ENCODE data around the gene TRPV5. TPM values are rescaled to one million over a fixed set of nuclear protein-coding genes. Genes with fewer than 3 reads are reported as not detected.

Gene TRPV5
- total and polyA plus RNA-seq, 4 donors, result 0.11 to 0.24 TPM; not detected in 2

DNA sequence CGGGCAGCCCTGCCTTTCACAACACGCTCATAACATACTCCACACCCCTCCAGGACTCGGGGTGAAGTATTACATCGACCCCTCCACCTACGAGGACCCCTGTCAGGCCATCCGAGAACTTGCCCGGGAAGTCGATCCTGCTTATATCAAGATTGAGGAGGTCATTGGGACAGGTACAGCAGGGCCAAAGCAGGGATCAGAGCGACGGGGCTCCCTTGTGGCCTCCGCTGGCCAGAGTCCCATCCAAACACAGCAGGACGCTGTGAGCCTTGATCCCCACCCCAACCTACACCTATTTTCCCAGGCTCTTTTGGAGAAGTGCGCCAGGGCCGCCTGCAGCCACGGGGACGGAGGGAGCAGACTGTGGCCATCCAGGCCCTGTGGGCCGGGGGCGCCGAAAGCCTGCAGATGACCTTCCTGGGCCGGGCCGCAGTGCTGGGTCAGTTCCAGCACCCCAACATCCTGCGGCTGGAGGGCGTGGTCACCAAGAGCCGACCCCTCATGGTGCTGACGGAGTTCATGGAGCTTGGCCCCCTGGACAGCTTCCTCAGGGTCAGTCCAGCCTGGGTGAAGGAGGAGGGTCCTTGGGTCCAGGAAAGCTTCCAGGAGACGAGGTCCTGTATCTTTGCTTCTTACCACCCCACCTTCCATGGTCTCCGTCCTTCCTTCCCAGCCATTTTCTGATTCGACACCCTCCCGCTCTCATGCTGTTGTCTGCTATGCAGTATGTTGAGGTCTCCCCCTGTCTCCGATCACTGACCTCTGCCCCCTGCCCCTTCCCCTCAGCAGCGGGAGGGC lies 65.2 kb downstream of the TRPV5 start:
- no peaks in the 10 kb centered on the region for H3K27me3 ChIP-seq (ENCODE audit: control insufficient read depth, insufficient read depth, low read length)
- peaks cover 5% of the 10 kb centered on the region for H3K4me1 ChIP-seq (ENCODE audit: control insufficient read depth, insufficient read depth, low read length)
- DNase-seq (ENCODE audit: low read depth in 4 of 6, low spot score in 6 of 6), result no peak
- H3K36me3 ChIP-seq (ENCODE audit: control insufficient read depth, insufficient read depth, low read length), result peaks cover 84% of the 10 kb centered on the region
- H3K9me3 ChIP-seq (ENCODE audit: control insufficient read depth, insufficient read depth, low read length), result no peaks in the 10 kb centered on the region
- WGBS (ENCODE audit: insufficient coverage), result 89% methylated on average over 28 of the region's 31 CpGs
- no peak overlapping the region for H3K27ac ChIP-seq (ENCODE audit: low read depth, low read length)
- H3K4me3 ChIP-seq (ENCODE audit: low read depth, low read length), result no peak overlapping the region

DNA sequence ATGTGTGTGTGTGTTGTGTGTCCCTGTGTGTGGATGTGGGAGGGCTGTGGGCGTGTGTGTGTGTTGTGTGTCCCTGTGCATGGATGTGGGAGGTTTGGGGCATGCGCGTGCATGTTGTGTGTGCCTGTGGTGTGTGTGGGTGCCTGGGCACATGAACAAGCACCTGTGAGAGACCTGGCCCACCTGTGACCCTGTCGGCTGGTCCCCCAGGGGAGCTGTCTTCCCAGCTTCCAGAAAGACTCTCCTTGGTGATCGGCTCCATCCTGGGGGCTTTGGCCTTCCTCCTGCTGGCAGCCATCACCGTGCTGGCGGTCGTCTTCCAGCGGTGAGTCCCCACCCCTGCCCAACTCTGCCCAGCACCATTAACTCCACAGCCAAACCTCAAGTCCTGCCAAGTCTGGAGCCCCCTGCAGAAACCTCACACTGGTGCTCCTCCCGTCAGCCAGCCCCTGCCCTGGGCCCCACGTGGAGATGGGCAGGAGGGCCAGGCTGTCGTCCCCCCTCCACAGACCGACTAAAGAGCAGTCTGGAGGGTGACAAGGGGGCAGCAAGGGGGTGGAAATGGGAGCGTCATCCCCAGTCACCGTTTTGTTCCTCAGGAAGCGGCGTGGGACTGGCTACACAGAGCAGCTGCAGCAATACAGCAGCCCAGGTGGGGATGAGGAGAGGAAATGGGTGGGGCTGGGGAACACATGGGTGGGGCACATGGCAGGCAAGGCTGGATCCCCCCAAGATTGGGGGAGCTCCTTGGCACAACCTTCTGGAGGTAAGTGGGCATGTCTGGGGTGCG lies 66.0 kb downstream of the TRPV5 start:
- H3K27me3 ChIP-seq (ENCODE audit: control insufficient read depth, insufficient read depth, low read length), result no peaks in the 10 kb centered on the region
- peaks cover 89% of the 10 kb centered on the region for H3K36me3 ChIP-seq (ENCODE audit: control insufficient read depth, insufficient read depth, low read length)
- H3K9me3 ChIP-seq (ENCODE audit: control insufficient read depth, insufficient read depth, low read length), result no peaks in the 10 kb centered on the region
- WGBS (ENCODE audit: insufficient coverage), result 72% methylated on average over 14 of the region's 18 CpGs
- no peak overlapping the region for H3K27ac ChIP-seq (ENCODE audit: low read depth, low read length)
- peaks cover 5% of the 10 kb centered on the region for H3K4me1 ChIP-seq (ENCODE audit: control insufficient read depth, insufficient read depth, low read length)
- no peak overlapping the region for H3K4me3 ChIP-seq (ENCODE audit: low read depth, low read length)
- no peak for DNase-seq (ENCODE audit: low read depth in 4 of 6, low spot score in 6 of 6)

DNA sequence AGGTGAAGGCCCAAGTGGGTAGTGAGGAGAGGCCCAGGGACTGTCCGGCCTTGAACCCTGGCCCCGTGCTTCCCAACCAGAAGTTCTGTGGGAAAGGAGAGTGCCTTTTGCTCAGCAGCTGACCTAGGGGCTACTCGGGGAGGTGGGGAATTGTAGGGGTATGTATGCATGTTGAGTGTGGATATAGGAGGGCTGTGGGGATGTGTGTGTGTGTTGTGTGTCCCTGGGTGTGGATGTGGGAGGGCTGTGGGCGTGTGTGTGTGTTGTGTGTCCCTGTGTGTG lies 66.5 kb downstream of the TRPV5 start:
- no peak for DNase-seq (ENCODE audit: low read depth in 4 of 6, low spot score in 6 of 6)
- WGBS (ENCODE audit: insufficient coverage), result 88% methylated on average over 3 of the region's 4 CpGs

DNA sequence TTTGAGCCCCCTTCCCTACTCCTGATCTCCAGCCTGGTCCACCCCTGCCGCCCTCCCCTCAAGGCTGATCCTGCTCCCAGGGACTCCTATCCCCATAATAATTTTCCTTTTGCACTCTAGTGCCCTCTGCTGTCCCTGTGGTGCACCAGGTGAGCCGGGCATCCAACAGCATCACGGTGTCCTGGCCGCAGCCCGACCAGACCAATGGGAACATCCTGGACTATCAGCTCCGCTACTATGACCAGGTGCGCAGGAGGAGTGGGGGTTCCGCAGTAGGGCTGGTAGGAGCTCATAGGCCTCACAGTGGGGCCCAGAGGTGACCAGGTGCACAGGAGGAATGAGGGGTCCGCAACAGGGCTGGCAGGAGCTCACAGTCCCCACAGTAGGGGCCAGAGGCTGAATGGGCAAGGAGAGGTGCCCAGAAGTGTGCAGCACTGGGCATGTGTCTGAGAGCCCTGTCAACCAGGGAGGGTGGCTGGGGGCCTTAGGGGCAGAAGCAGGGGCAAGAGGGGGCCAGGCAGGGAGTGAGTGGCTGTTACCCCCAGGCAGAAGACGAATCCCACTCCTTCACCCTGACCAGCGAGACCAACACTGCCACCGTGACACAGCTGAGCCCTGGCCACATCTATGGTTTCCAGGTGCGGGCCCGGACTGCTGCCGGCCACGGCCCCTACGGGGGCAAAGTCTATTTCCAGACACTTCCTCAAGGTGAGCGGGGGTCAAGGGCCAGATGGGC lies 67.0 kb downstream of the TRPV5 start:
- 75% methylated on average over 18 of the region's 18 CpGs for WGBS (ENCODE audit: insufficient coverage)
- no peaks in the 10 kb centered on the region for H3K9me3 ChIP-seq (ENCODE audit: control insufficient read depth, insufficient read depth, low read length)
- H3K27me3 ChIP-seq (ENCODE audit: control insufficient read depth, insufficient read depth, low read length), result no peaks in the 10 kb centered on the region
- peak in 1 of 6 donors; percentile 39 for DNase-seq (ENCODE audit: low read depth in 4 of 6, low spot score in 6 of 6)
- H3K4me1 ChIP-seq (ENCODE audit: control insufficient read depth, insufficient read depth, low read length), result peaks cover 5% of the 10 kb centered on the region
- no peak overlapping the region for H3K27ac ChIP-seq (ENCODE audit: low read depth, low read length)
- H3K36me3 ChIP-seq (ENCODE audit: control insufficient read depth, insufficient read depth, low read length), result peaks cover 82% of the 10 kb centered on the region
- no peak overlapping the region for H3K4me3 ChIP-seq (ENCODE audit: low read depth, low read length)

More for the DNA sequence above, 66.5 kb downstream of the TRPV5 start:
- Histone ChIP-seq H3K9me3 (ENCODE audit: control insufficient read depth, insufficient read depth, low read length) (no peaks in the 10 kb centered on the region), H3K27me3 (ENCODE audit: control insufficient read depth, insufficient read depth, low read length) (no peaks in the 10 kb centered on the region), H3K27ac (ENCODE audit: low read depth, low read length) (no peak overlapping the region), H3K36me3 (ENCODE audit: control insufficient read depth, insufficient read depth, low read length) (peaks cover 87% of the 10 kb centered on the region), H3K4me3 (ENCODE audit: low read depth, low read length) (no peak overlapping the region), H3K4me1 (ENCODE audit: control insufficient read depth, insufficient read depth, low read length) (peaks cover 5% of the 10 kb centered on the region)

DNA sequence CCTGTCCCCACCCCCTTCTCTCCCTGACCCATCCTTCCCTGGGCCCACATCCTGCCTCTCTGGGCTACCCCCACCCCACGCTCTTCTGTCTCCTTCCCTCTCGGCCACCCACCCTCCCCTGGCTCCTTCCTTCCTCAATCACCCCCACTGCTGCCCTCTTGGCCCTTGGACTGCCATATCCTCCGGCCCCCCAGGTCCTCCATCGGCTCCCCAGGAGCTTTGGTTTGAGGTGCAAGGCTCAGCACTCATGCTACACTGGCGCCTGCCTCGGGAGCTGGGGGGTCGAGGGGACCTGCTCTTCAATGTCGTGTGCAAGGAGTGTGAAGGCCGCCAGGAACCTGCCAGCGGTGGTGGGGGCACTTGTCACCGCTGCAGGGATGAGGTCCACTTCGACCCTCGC lies 67.8 kb downstream of the TRPV5 start:
- 76% methylated on average over 13 of the region's 13 CpGs for WGBS (ENCODE audit: insufficient coverage)
- no peak overlapping the region for H3K27ac ChIP-seq (ENCODE audit: low read depth, low read length)
- no peaks in the 10 kb centered on the region for H3K9me3 ChIP-seq (ENCODE audit: control insufficient read depth, insufficient read depth, low read length)
- H3K36me3 ChIP-seq (ENCODE audit: control insufficient read depth, insufficient read depth, low read length), result peaks cover 76% of the 10 kb centered on the region
- DNase-seq (ENCODE audit: low read depth in 4 of 6, low spot score in 6 of 6), result no peak
- H3K4me3 ChIP-seq (ENCODE audit: low read depth, low read length), result no peak overlapping the region
- peaks cover 5% of the 10 kb centered on the region for H3K4me1 ChIP-seq (ENCODE audit: control insufficient read depth, insufficient read depth, low read length)
- H3K27me3 ChIP-seq (ENCODE audit: control insufficient read depth, insufficient read depth, low read length), result no peaks in the 10 kb centered on the region

- 78% methylated on average over 10 of the region's 14 CpGs for WGBS (ENCODE audit: insufficient coverage)
- Histone ChIP-seq H3K4me1 (ENCODE audit: control insufficient read depth, insufficient read depth, low read length) (peaks cover 5% of the 10 kb centered on the region), H3K36me3 (ENCODE audit: control insufficient read depth, insufficient read depth, low read length) (peaks cover 70% of the 10 kb centered on the region), H3K27ac (ENCODE audit: low read depth, low read length) (no peak overlapping the region), H3K9me3 (ENCODE audit: control insufficient read depth, insufficient read depth, low read length) (no peaks in the 10 kb centered on the region), H3K4me3 (ENCODE audit: low read depth, low read length) (no peak overlapping the region), H3K27me3 (ENCODE audit: control insufficient read depth, insufficient read depth, low read length) (no peaks in the 10 kb centered on the region)
- no peak for DNase-seq (ENCODE audit: low read depth in 4 of 6, low spot score in 6 of 6)
These were observed 68.4 kb downstream of the TRPV5 start for GRCh38 chr7:142864980-142865747.

GRCh38 chr7:142863891-142864685 lies 69.5 kb downstream of the TRPV5 start:
- no peaks in the 10 kb centered on the region for H3K9me3 ChIP-seq (ENCODE audit: control insufficient read depth, insufficient read depth, low read length)
- H3K27me3 ChIP-seq (ENCODE audit: control insufficient read depth, insufficient read depth, low read length), result no peaks in the 10 kb centered on the region
- DNase-seq (ENCODE audit: low read depth in 4 of 6, low spot score in 6 of 6), result no peak
- 91% methylated on average over 33 of the region's 37 CpGs for WGBS (ENCODE audit: insufficient coverage)
- no peak overlapping the region for H3K27ac ChIP-seq (ENCODE audit: low read depth, low read length)
- H3K4me3 ChIP-seq (ENCODE audit: low read depth, low read length), result no peak overlapping the region
- H3K4me1 ChIP-seq (ENCODE audit: control insufficient read depth, insufficient read depth, low read length), result peaks cover 5% of the 10 kb centered on the region
- peaks cover 65% of the 10 kb centered on the region for H3K36me3 ChIP-seq (ENCODE audit: control insufficient read depth, insufficient read depth, low read length)

GRCh38 chr7:142862786-142863400 lies 70.7 kb downstream of the TRPV5 start:
- DNase-seq (ENCODE audit: low read depth in 4 of 6, low spot score in 6 of 6), result no peak
- Histone ChIP-seq H3K27me3 (ENCODE audit: control insufficient read depth, insufficient read depth, low read length) (no peaks in the 10 kb centered on the region), H3K4me1 (ENCODE audit: control insufficient read depth, insufficient read depth, low read length) (peaks cover 5% of the 10 kb centered on the region), H3K9me3 (ENCODE audit: control insufficient read depth, insufficient read depth, low read length) (no peaks in the 10 kb centered on the region), H3K27ac (ENCODE audit: low read depth, low read length) (no peak overlapping the region), H3K36me3 (ENCODE audit: control insufficient read depth, insufficient read depth, low read length) (peaks cover 53% of the 10 kb centered on the region), H3K4me3 (ENCODE audit: low read depth, low read length) (no peak overlapping the region)
- 94% methylated on average over 6 of the region's 7 CpGs for WGBS (ENCODE audit: insufficient coverage)

Measured in spinal cord (tissue), 10 donors.